ENCODE measurements around the gene PITX1. TPM values are rescaled to one million over a fixed set of nuclear protein-coding genes. Genes with fewer than 3 reads are reported as not detected.

PITX1 gene
- total RNA-seq, 1 donor from 2014 or later = 89.6 TPM

DNA sequence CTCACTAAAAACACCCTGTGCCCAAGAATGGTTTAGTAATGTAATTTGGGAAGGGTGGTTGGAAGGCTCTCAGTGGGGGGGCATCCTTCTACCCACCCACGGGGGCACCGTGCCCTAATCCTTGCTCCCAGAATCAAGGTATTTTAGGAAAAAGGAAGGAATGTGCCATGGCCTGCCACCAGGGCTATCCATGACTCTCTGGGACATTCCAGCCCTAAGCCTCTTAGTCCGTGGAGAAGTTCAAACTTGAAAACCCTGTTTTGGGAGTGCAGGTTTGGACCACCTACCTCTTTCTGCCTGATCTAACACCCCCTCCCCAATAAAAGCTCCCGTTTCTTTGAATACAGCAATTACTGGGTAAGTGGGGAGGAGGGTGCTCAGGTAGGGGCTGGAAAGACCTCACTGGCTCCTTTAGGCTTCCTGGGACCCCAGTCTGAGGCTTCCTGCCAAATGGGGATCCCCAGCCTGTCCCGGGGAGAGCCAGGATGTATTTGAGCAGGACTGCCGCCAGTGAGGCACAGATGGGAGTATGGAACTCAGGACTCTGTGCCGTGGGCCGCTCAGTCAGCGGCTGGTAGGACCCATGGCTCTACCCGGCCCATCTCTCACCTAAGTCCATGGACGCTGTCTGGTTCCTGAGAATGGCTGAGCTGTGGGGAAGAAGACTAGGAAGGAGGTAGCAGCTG lies 3.6 kb upstream of the PITX1 start:
- no peak for DNase-seq (ENCODE audit: low spot score in 2 of 2, unreplicated experiment in 2 of 2)
- TF ChIP-seq CTCF (IDR thresholded peaks at IDR 0.05; ENCODE audit: unreplicated experiment) = no peak
- peaks cover 86% of the 10 kb centered on the region for H3K27me3 Mint-ChIP-seq (ENCODE audit: low read depth)
- H3K4me1 Mint-ChIP-seq = peaks cover 23% of the 10 kb centered on the region
- peak overlapping the region; percentile 91 for H3K27ac Mint-ChIP-seq
- no peaks in the 10 kb centered on the region for H3K36me3 Mint-ChIP-seq
- H3K4me3 Mint-ChIP-seq = peak overlapping the region; percentile 67
- H3K9me3 Mint-ChIP-seq = no peaks in the 10 kb centered on the region

GRCh38 chr5:135036405-135036804 lies 2.4 kb upstream of the PITX1 start:
- TF ChIP-seq CTCF (IDR thresholded peaks at IDR 0.05; ENCODE audit: unreplicated experiment) = no peak
- peaks cover 4% of the 10 kb centered on the region for H3K36me3 Mint-ChIP-seq
- DNase-seq (ENCODE audit: low spot score in 2 of 2, unreplicated experiment in 2 of 2) = no peak
- H3K4me3 Mint-ChIP-seq = peak overlapping the region; percentile 47
- peaks cover 27% of the 10 kb centered on the region for H3K4me1 Mint-ChIP-seq
- peaks cover 86% of the 10 kb centered on the region for H3K27me3 Mint-ChIP-seq (ENCODE audit: low read depth)
- peak overlapping the region; percentile 35 for H3K27ac Mint-ChIP-seq
- no peaks in the 10 kb centered on the region for H3K9me3 Mint-ChIP-seq

GRCh38 chr5:135035678-135036030 lies 1.6 kb upstream of the PITX1 start:
- no peak for TF ChIP-seq CTCF (IDR thresholded peaks at IDR 0.05; ENCODE audit: unreplicated experiment)
- peaks cover 86% of the 10 kb centered on the region for H3K27me3 Mint-ChIP-seq (ENCODE audit: low read depth)
- H3K4me3 Mint-ChIP-seq = peak overlapping the region; percentile 47
- H3K27ac Mint-ChIP-seq = peak overlapping the region; percentile 97
- peaks cover 4% of the 10 kb centered on the region for H3K36me3 Mint-ChIP-seq
- no peaks in the 10 kb centered on the region for H3K9me3 Mint-ChIP-seq
- DNase-seq (ENCODE audit: low spot score in 2 of 2, unreplicated experiment in 2 of 2) = no peak
- peaks cover 26% of the 10 kb centered on the region for H3K4me1 Mint-ChIP-seq

DNA sequence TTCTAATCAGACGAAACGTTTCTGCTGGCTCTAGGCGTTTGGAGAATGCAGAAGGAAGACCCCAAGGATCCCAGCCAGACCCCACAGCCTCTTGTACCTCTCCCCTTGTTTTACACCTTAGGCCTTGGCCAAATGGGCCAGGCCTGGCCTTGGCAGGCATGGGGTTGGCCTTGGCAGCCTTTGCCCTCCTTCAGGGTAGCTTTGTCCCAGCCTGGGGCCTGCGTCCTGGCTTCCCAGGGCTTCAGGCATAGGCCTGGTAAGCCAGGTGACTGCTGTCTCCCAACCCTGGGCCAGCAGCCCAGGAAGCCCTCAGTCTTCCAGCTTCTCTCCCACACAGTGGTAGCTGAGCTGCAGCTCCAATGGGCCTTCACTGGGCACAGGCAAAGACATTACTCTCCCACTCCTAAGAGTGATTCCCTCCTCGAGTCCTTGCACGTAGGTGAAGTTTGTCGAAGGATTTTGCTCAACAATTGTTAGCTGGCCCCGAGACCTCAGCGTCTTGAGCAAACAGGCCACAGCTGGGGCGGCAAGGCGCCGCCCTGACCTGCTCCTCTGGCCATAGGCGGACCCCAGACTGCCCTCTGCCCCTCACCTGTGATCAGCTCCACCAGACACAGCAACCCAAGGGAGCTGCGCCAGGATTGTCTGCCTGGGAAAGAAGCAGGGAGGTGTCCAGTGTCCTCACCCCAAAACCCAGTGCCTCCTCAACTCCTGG lies 1.1 kb upstream of the PITX1 start:
- peaks cover 86% of the 10 kb centered on the region for H3K27me3 Mint-ChIP-seq (ENCODE audit: low read depth)
- peaks cover 4% of the 10 kb centered on the region for H3K36me3 Mint-ChIP-seq
- no peak for DNase-seq (ENCODE audit: low spot score in 2 of 2, unreplicated experiment in 2 of 2)
- no peak for TF ChIP-seq CTCF (IDR thresholded peaks at IDR 0.05; ENCODE audit: unreplicated experiment)
- H3K4me3 Mint-ChIP-seq = peak overlapping the region; percentile 80
- H3K9me3 Mint-ChIP-seq = no peaks in the 10 kb centered on the region
- H3K27ac Mint-ChIP-seq = peak overlapping the region; percentile 97
- H3K4me1 Mint-ChIP-seq = peaks cover 25% of the 10 kb centered on the region

GRCh38 chr5:135034236-135034962 lies 371 bp upstream of the PITX1 start:
- peaks cover 89% of the 10 kb centered on the region for H3K27me3 Mint-ChIP-seq (ENCODE audit: low read depth)
- H3K27ac Mint-ChIP-seq = peak overlapping the region; percentile 97

More at GRCh38 chr5:135034236-135034962, 371 bp upstream of the PITX1 start:
- Mint-ChIP-seq H3K36me3 (peaks cover 4% of the 10 kb centered on the region), H3K9me3 (no peaks in the 10 kb centered on the region), H3K4me1 (peaks cover 28% of the 10 kb centered on the region), H3K4me3 (peak overlapping the region; percentile 80)
- peak; percentile 66 to 71 for DNase-seq (ENCODE audit: low spot score in 2 of 2, unreplicated experiment in 2 of 2)
- no peak for TF ChIP-seq CTCF (IDR thresholded peaks at IDR 0.05; ENCODE audit: unreplicated experiment)

Data from mesothelial cell of epicardium (in vitro differentiated cells).